Breast epithelium (tissue), 3 donors: Measurements from ENCODE around the gene COL4A2.
A peak's percentile ranks its signal among the peaks of the same experiment; 100 is the strongest.

Source experiments
- CTCF ChIP-seq, 3 donors: fragments of 450-650 bp; IDR thresholded peaks; one replicate each; pipeline ENCODE4 v1.5.1; 2016 to 2017; ENCODE audit warnings: antibody characterized with exemption in 3 of 3, mild to moderate bottlenecking in 3 of 3, moderate library complexity in 3 of 3
- POLR2A ChIP-seq: fragments of 450-650 bp; IDR thresholded peaks from one replicate; pipeline ENCODE4 v1.6.1; 2016; ENCODE audit warnings: antibody characterized with exemption, mild to moderate bottlenecking, moderate library complexity
- POLR2AphosphoS5 ChIP-seq, 3 donors: sonication (generic); formaldehyde crosslinking; IDR thresholded peaks; one replicate each; pipeline ENCODE4 v1.6.1; 2017; ENCODE audit warnings: antibody characterized with exemption in 3 of 3

- TF ChIP-seq CTCF (IDR thresholded peaks at IDR 0.05) = no peak
- peak in 1 of 3 donors; percentile 32 for TF ChIP-seq POLR2AphosphoS5 (IDR thresholded peaks at IDR 0.05)
- TF ChIP-seq POLR2A = no peak
These were observed 248.6 kb downstream of the COL4A2 start for GRCh38 chr13:110555601-110556223.
